GM19328 (cell line): ENCODE measurements around the gene PINLYP.
"Not testable (repeated sequence)": the region's sequence is repeated elsewhere in the genome, so short reads cannot be mapped to it uniquely, and the experiment has no call there.

Source experiments
- ATAC-seq: cut with Tn5 transposase; IDR thresholded peaks from one replicate; pipeline ENCODE4 v1.9.1; 2021; ENCODE audit warnings: mild to moderate bottlenecking, moderate library complexity; ENCODE audit not compliant: unreplicated experiment

Gene PINLYP

GRCh38 chr19:43547926-43548325, 27.7 kb upstream of the PINLYP start:
- ATAC-seq = not testable (repeated sequence)

GRCh38 chr19:43548706-43549105, 26.9 kb upstream of the PINLYP start:
- no peak for ATAC-seq

- no peak for ATAC-seq
These were observed 24.0 kb upstream of the PINLYP start for GRCh38 chr19:43551399-43552197.

- no peak for ATAC-seq
These were observed 23.5 kb upstream of the PINLYP start for GRCh38 chr19:43552198-43552450.

GRCh38 chr19:43552616-43553015, 23.0 kb upstream of the PINLYP start:
- no peak for ATAC-seq

GRCh38 chr19:43553656-43554055, 21.9 kb upstream of the PINLYP start:
- ATAC-seq = no peak

- no peak for ATAC-seq
These were observed 21.2 kb upstream of the PINLYP start for GRCh38 chr19:43554317-43554895.

- no peak for ATAC-seq
These were observed 20.3 kb upstream of the PINLYP start for GRCh38 chr19:43555185-43555770.

GRCh38 chr19:43560687-43561086, 14.9 kb upstream of the PINLYP start:
- no peak for ATAC-seq

GRCh38 chr19:43561139-43561970, 14.2 kb upstream of the PINLYP start:
- ATAC-seq = no peak

- ATAC-seq = no peak
These were observed 13.3 kb upstream of the PINLYP start for GRCh38 chr19:43562226-43562697.

GRCh38 chr19:43562698-43563241, 12.8 kb upstream of the PINLYP start:
- no peak for ATAC-seq

GRCh38 chr19:43563816-43564457, 11.7 kb upstream of the PINLYP start:
- ATAC-seq = no peak

GRCh38 chr19:43564800-43565199, 10.8 kb upstream of the PINLYP start:
- ATAC-seq = no peak

- no peak for ATAC-seq
These were observed 5.9 kb upstream of the PINLYP start for GRCh38 chr19:43569657-43570056.

- ATAC-seq = no peak
These were observed 5.3 kb upstream of the PINLYP start for GRCh38 chr19:43570174-43570791.

- ATAC-seq = no peak
These were observed 3.4 kb upstream of the PINLYP start for GRCh38 chr19:43572171-43572588.

GRCh38 chr19:43574424-43575155, 1.0 kb upstream of the PINLYP start:
- no peak for ATAC-seq
